ENCODE measurements around the gene SEPTIN8. TPM values are rescaled to one million over a fixed set of nuclear protein-coding genes. Genes with fewer than 3 reads are reported as not detected.

SEPTIN8 gene
- total and polyA plus RNA-seq, 2 experiments from 2014 or later: 26.9 to 41.9 TPM

GRCh38 chr5:132791026-132791425 lies 14.0 kb upstream of the SEPTIN8 start:
- H3K79me2 ChIP-seq (ENCODE audit: insufficient read depth): no peaks in the 10 kb centered on the region
- no peak for TF ChIP-seq EZH2 (IDR thresholded peaks at IDR 0.05; ENCODE audit: insufficient read depth, poor library complexity, severe bottlenecking)
- no peak for TF ChIP-seq EZH2phosphoT487 (IDR thresholded peaks at IDR 0.05; ENCODE audit: insufficient read depth, low read depth)
- no peak overlapping the region for H2AFZ ChIP-seq
- H3K9ac ChIP-seq: no peak overlapping the region
- no peaks in the 10 kb centered on the region for H3K9me3 ChIP-seq (ENCODE audit: low read depth)
- no peaks in the 10 kb centered on the region for H3K36me3 ChIP-seq (ENCODE audit: low read depth)
- H3K27ac ChIP-seq: no peak overlapping the region
- no peak overlapping the region for H3K4me2 ChIP-seq (ENCODE audit: unreplicated experiment)
- H3K27me3 ChIP-seq (replicated peaks; ENCODE audit: insufficient read depth): no peaks in the 10 kb centered on the region
- H3K9me2 ChIP-seq (ENCODE audit: insufficient read depth): no peaks in the 10 kb centered on the region
- H3F3A ChIP-seq (ENCODE audit: insufficient read depth): no peaks in the 10 kb centered on the region; the same call in 1 of the 2 replicates
- peaks cover 12% of the 10 kb centered on the region for H3K4me1 ChIP-seq (ENCODE audit: insufficient read depth)
- in situ Hi-C loops (cut with MboI): no loop called here
- H3K4me3 ChIP-seq: no peak overlapping the region
- 83 to 85% methylated on average over 3 of the region's 3 CpGs for WGBS, 2 experiments (ENCODE audit: low coverage in 1 of 2, low lambda C conversion rate in 2 of 2, missing lambda C conversion rate in 2 of 2)
- no peaks in the 10 kb centered on the region for H4K20me1 ChIP-seq (ENCODE audit: insufficient read depth)
- no peak for DNase-seq

GRCh38 chr5:132790201-132790865 lies 13.3 kb upstream of the SEPTIN8 start:
- Histone ChIP-seq H3K4me3 (no peak overlapping the region), H3K27ac (no peak overlapping the region), H3K36me3 (ENCODE audit: low read depth) (no peaks in the 10 kb centered on the region), H3K27me3 (replicated peaks; ENCODE audit: insufficient read depth) (no peaks in the 10 kb centered on the region), H3K4me1 (ENCODE audit: insufficient read depth) (peaks cover 12% of the 10 kb centered on the region), H3K9ac (no peak overlapping the region), H3K4me2 (ENCODE audit: unreplicated experiment) (no peak overlapping the region), H3F3A (ENCODE audit: insufficient read depth) (no peaks in the 10 kb centered on the region; the same call in 1 of the 2 replicates), H4K20me1 (ENCODE audit: insufficient read depth) (no peaks in the 10 kb centered on the region), H2AFZ (no peak overlapping the region), H3K9me2 (ENCODE audit: insufficient read depth) (no peaks in the 10 kb centered on the region), H3K79me2 (ENCODE audit: insufficient read depth) (no peaks in the 10 kb centered on the region), H3K9me3 (ENCODE audit: low read depth) (no peaks in the 10 kb centered on the region)
- in situ Hi-C loops (cut with MboI): no loop called here
- DNase-seq: no peak
- WGBS, 2 experiments (ENCODE audit: low coverage in 1 of 2, low lambda C conversion rate in 2 of 2, missing lambda C conversion rate in 2 of 2): 61 to 86% methylated on average over 2 of the region's 2 CpGs
- no peak for TF ChIP-seq EZH2 (IDR thresholded peaks at IDR 0.05; ENCODE audit: insufficient read depth, poor library complexity, severe bottlenecking)
- no peak for TF ChIP-seq EZH2phosphoT487 (IDR thresholded peaks at IDR 0.05; ENCODE audit: insufficient read depth, low read depth)

GRCh38 chr5:132788990-132789886 lies 12.2 kb upstream of the SEPTIN8 start:
- Histone ChIP-seq H3F3A (ENCODE audit: insufficient read depth) (no peaks in the 10 kb centered on the region; the same call in 1 of the 2 replicates), H4K20me1 (ENCODE audit: insufficient read depth) (no peaks in the 10 kb centered on the region), H3K4me1 (ENCODE audit: insufficient read depth) (peaks cover 12% of the 10 kb centered on the region), H3K36me3 (ENCODE audit: low read depth) (no peaks in the 10 kb centered on the region), H2AFZ (no peak overlapping the region), H3K9ac (no peak overlapping the region), H3K27me3 (replicated peaks; ENCODE audit: insufficient read depth) (no peaks in the 10 kb centered on the region), H3K79me2 (ENCODE audit: insufficient read depth) (no peaks in the 10 kb centered on the region), H3K27ac (no peak overlapping the region), H3K4me3 (no peak overlapping the region), H3K9me3 (ENCODE audit: low read depth) (no peaks in the 10 kb centered on the region), H3K4me2 (ENCODE audit: unreplicated experiment) (no peak overlapping the region), H3K9me2 (ENCODE audit: insufficient read depth) (no peaks in the 10 kb centered on the region)
- WGBS, 2 experiments (ENCODE audit: low coverage in 1 of 2, low lambda C conversion rate in 2 of 2, missing lambda C conversion rate in 2 of 2): 82% methylated on average over 8 of the region's 8 CpGs
- no peak for DNase-seq
- TF ChIP-seq EZH2 (IDR thresholded peaks at IDR 0.05; ENCODE audit: insufficient read depth, poor library complexity, severe bottlenecking): no peak
- TF ChIP-seq EZH2phosphoT487 (IDR thresholded peaks at IDR 0.05; ENCODE audit: insufficient read depth, low read depth): no peak
- in situ Hi-C loops (cut with MboI): no loop called here

GRCh38 chr5:132788508-132788907 lies 11.5 kb upstream of the SEPTIN8 start:
- Histone ChIP-seq H3K9me2 (ENCODE audit: insufficient read depth) (no peaks in the 10 kb centered on the region), H2AFZ (no peak overlapping the region), H3K36me3 (ENCODE audit: low read depth) (no peaks in the 10 kb centered on the region), H3K27ac (no peak overlapping the region), H3K4me1 (ENCODE audit: insufficient read depth) (peaks cover 13% of the 10 kb centered on the region), H3K4me2 (ENCODE audit: unreplicated experiment) (no peak overlapping the region), H3K79me2 (ENCODE audit: insufficient read depth) (no peaks in the 10 kb centered on the region), H3K9ac (no peak overlapping the region), H4K20me1 (ENCODE audit: insufficient read depth) (no peaks in the 10 kb centered on the region), H3K9me3 (ENCODE audit: low read depth) (no peaks in the 10 kb centered on the region), H3K4me3 (no peak overlapping the region), H3F3A (ENCODE audit: insufficient read depth) (no peaks in the 10 kb centered on the region; the same call in 1 of the 2 replicates), H3K27me3 (replicated peaks; ENCODE audit: insufficient read depth) (no peaks in the 10 kb centered on the region)
- DNase-seq: no peak
- WGBS, 2 experiments (ENCODE audit: low coverage in 1 of 2, low lambda C conversion rate in 2 of 2, missing lambda C conversion rate in 2 of 2): 95 to 96% methylated on average over 1 of the region's 1 CpG
- in situ Hi-C loops (cut with MboI): no loop called here
- TF ChIP-seq EZH2 (IDR thresholded peaks at IDR 0.05; ENCODE audit: insufficient read depth, poor library complexity, severe bottlenecking) (no peak), EZH2phosphoT487 (IDR thresholded peaks at IDR 0.05; ENCODE audit: insufficient read depth, low read depth) (no peak)

Data from GM23248 (cell line).